GM12864 (cell line): ENCODE data around the gene ZNF692.

Source experiments
- DNase-seq: peaks from one replicate; pipeline ENCODE4 v3.0.0-alpha.2; 2011; ENCODE audit warnings: low read depth
- H3K4me3 ChIP-seq: 2 replicates; pipeline ENCODE4 v1.5.1; 2011; ENCODE audit warnings: mild to moderate bottlenecking, low read depth, low read length, control low read depth
- TF ChIP-seq, protein P1 (sequence below): IDR thresholded peaks from 2 replicates; pipeline ENCODE4 v1.5.1; 2011; ENCODE audit warnings: low read depth, mild to moderate bottlenecking, moderate library complexity, low read length, control low read depth, inconsistent platforms; ENCODE audit errors: missing control alignments

ZNF692 gene

DNA sequence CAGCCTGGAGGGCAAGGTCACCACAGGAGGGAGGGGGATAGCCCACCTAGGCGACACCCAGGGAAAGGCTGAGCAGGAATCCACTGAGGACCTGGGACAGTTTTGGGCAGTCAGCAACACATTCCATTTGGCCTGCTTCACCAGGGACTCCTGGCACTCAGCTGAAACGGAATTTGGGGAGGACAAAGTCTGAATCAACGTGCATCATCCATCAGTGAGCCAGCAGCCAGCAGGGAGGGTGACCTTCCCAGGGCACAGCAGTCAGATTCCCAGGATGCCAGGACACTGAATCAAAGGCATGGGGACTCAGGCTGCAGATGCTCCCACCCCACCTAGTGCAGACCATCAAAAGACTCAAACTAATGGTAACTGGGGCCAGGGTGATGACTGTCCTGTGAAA is 37.8 kb downstream of the ZNF692 start:
- TF ChIP-seq, protein P1, sequence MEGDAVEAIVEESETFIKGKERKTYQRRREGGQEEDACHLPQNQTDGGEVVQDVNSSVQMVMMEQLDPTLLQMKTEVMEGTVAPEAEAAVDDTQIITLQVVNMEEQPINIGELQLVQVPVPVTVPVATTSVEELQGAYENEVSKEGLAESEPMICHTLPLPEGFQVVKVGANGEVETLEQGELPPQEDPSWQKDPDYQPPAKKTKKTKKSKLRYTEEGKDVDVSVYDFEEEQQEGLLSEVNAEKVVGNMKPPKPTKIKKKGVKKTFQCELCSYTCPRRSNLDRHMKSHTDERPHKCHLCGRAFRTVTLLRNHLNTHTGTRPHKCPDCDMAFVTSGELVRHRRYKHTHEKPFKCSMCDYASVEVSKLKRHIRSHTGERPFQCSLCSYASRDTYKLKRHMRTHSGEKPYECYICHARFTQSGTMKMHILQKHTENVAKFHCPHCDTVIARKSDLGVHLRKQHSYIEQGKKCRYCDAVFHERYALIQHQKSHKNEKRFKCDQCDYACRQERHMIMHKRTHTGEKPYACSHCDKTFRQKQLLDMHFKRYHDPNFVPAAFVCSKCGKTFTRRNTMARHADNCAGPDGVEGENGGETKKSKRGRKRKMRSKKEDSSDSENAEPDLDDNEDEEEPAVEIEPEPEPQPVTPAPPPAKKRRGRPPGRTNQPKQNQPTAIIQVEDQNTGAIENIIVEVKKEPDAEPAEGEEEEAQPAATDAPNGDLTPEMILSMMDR, result no peak
- no peak overlapping the region for H3K4me3 ChIP-seq
- no peak for DNase-seq

DNA sequence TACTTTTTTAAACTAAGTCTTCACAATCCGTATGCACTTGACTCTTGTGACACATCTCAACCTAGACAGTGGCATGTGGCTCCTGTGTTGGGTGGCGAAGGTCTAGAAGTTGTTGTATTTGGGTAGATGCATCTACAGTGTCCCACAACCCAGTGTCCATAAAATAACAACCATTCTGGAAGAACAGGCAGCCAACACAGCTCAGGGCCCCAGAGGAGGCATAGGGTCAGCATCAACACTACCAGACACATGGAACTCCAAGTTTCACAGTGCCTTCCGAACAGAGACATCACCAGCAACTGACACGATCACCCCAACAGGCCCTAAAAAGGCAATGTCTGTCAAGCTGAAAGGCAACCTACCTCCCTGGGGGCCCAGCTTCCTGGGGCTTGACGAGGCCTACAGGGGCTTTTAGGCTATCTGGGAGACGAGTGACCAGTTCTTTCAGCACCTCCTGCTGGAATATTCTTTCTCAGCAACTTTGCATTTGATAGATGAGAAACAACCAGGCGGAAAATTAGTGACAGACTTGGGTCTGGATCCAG is 38.8 kb downstream of the ZNF692 start:
- no peak overlapping the region for H3K4me3 ChIP-seq
- TF ChIP-seq, protein P1, result no peak
- DNase-seq, result no peak

DNA sequence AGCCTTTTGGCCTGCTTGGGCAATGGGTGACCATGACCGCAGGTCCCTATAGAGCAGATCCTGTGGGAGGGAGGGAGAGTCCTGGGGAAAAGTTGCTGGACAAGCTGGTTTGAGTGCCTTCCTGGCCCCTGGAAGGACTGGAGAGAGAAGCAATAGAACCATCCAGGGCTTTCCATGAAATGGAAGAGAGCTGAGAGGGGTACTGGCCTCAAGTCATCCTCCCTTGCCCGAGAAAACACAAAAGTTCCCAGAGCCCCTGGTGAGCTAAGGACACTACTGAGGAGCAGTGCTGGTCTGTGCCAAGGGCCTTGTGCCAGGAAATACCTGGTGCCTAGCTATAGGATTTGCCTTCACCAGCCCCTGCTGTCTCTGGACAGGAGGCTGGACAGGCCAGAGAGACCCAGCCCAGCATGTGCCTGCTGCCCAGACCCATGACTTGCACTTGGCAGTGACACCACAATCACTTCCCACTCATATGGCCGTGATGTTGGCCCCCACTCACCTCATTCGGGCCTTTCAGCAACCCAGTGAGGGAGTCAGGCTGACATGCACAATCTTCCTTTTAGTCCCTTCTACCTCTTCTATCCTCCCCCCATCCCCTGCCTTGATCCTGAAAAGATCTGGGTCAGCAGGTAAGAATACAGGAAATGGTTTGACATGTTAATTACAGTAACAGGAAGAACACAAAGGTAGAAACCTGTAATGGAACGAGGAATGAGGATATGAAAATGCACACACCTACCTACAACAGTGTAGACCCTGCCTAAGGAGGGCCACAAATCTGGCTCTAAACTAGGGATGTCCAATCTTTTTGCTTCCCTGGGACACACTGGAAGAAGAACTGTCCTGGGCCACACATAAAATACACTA is 40.1 kb downstream of the ZNF692 start:
- TF ChIP-seq, protein P1, result no peak
- no peak for DNase-seq
- no peak overlapping the region for H3K4me3 ChIP-seq

DNA sequence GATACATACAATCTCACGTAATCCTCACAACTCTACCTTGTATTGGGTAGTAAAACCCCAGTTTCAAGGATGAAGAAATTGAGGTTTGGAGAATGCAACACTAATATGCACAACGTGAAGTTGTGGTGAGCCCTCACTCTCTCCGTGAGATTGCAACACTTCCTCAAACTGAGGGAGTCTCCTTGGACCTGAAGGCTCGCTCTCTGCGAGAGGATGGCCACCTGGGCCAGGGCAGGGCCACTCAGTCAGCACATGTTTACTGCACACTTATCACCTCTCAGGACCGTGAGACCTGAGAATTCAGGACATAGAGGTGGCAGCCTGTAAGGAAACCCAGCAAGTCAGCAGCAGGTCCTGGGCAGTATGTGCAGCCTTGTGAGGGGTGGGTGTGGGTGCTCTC is 41.8 kb downstream of the ZNF692 start:
- TF ChIP-seq, protein P1, result no peak
- H3K4me3 ChIP-seq, result no peak overlapping the region
- no peak for DNase-seq

DNA sequence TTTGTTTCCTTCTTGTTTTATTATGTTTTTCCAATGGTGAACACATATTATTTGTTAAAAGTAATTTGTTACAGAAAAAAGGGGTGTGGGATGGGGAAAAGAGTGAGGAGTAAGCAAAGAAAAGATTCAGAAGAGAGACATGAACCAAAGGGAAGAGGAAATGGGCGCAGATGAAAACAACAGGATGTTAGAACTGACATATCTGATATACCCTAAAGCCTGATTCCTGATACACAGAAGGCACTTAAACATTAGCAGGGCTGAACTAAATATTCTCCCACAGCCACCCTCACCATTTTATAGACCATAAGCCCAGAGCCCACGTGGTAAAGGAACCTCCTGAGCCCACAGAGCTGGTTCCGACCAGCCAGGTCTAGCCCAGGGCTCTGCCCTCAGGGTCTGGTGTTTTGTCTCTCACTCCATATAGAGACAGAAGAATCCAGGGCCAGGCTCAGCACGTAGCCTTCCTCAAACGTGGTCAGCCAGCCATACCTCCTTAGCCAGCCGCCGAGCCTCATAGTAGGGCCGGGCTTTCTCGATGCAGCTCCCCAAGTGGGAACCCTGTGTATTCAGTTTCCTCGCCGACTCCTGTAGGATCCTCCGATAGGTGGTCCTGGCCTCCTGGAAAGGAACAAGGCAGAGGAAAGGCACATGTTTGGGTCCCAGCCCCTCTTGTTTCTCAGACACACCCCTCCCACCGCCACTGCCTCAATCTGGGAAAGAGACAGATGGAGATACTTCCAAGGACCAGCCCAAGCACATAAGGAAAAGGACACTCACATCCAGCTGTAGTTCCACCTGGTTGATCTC is 42.6 kb downstream of the ZNF692 start:
- no peak for DNase-seq
- TF ChIP-seq, protein P1, result no peak
- no peak overlapping the region for H3K4me3 ChIP-seq

DNA sequence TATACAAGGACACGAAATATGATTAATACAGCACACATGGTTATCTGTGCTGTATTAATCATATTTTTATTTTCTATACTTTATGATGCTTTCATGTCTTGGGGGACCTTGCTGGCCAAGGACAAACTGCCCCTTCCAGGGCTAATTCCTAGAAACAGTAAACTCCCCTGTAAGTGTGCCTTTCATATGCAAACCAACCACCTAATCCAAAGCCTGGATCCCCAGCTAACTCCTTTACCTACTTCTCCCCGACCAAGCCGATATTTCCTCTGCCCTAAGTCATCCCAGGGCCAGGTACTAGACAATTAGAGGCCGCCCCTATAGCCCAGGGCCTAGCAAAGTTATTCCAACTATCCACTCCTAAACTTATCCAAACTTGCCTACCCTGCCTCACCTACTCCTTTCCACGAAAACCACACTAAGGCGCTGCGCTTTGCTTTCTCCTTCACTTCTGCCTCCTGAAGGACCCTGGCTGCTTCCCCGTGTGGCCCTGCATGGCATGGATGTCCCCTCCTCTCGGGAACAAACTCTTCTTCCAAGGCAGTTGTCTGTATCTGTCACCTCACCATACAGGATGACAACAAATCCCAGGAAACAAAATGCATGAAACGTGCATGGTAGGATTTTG is 43.4 kb downstream of the ZNF692 start:
- DNase-seq, result no peak
- H3K4me3 ChIP-seq, result no peak overlapping the region
- TF ChIP-seq, protein P1, result no peak
